ENCODE data around the gene PDLIM4. TPM values are rescaled to one million over a fixed set of nuclear protein-coding genes. Genes with fewer than 3 reads are reported as not detected.

Gene PDLIM4
- total RNA-seq, 2 experiments from 2014 or later = not detected

DNA sequence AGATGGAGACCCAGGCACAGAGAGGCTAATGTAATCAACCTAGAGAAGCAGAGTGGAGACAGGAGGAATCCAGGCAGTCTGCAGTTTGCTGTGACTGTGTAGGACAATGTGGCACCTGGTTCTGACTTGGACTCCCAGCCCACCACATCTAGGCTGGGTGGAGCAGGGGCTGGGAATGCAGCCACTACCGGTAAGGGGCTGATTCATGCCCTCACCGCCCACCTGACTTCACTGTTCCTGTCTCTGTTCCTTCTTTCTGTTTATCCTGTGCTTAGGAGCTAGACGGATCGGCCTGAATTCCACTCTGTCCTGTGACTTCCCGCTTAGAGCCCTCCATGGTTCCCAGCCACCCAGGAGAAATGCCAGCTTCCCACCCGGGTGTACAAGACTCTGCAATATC is 2.6 kb downstream of the PDLIM4 start:
- ChIA-PET CTCF (interaction anchor here (0.7 to 7.7 kb wide), 4 partner anchors 13 to 70 kb away, joined by 3 to 44 read pairs (median 10); no protein-coding TSS in a partner anchor), POLR2A (interaction anchor here (0.5 to 0.6 kb wide), 2 partner anchors 21 to 1049 kb away, joined by 3 read pairs; no protein-coding TSS in a partner anchor)
- ATAC-seq (peak; percentile 18), DNase-seq (peak; percentile 42)
- peaks cover 13% of the 10 kb centered on the region for H3K27me3 Mint-ChIP-seq
- peaks cover 40% of the 10 kb centered on the region for H3K4me1 Mint-ChIP-seq (ENCODE audit: low read depth)
- intact Hi-C loops (cut with micrococcal nuclease) = no loop called here
- H3K36me3 Mint-ChIP-seq (ENCODE audit: low read depth) = no peaks in the 10 kb centered on the region
- no peak for TF ChIP-seq CTCF (IDR thresholded peaks at IDR 0.05)
- peak overlapping the region; percentile 49 for H3K27ac Mint-ChIP-seq
- no peaks in the 10 kb centered on the region for H3K9me3 Mint-ChIP-seq
- no peak overlapping the region for H3K4me3 Mint-ChIP-seq

- Mint-ChIP-seq H3K27ac (peak overlapping the region; percentile 49), H3K9me3 (no peaks in the 10 kb centered on the region), H3K4me3 (peak overlapping the region; percentile 4), H3K36me3 (ENCODE audit: low read depth) (no peaks in the 10 kb centered on the region), H3K4me1 (ENCODE audit: low read depth) (peaks cover 40% of the 10 kb centered on the region), H3K27me3 (peaks cover 11% of the 10 kb centered on the region)
- intact Hi-C loops (cut with micrococcal nuclease) = no loop called here
- DNase-seq (peak; percentile 88), ATAC-seq (peak; percentile 85)
- CTCF ChIA-PET = interaction anchor here (1.0 to 7.7 kb wide), 6 partner anchors 12 to 198 kb away, joined by 3 to 44 read pairs (median 4); no protein-coding TSS in a partner anchor
- no peak for TF ChIP-seq CTCF (IDR thresholded peaks at IDR 0.05)
- POLR2A ChIA-PET = interaction anchor here (0.5 to 1.6 kb wide), 6 partner anchors 12 to 283 kb away, joined by 3 to 4 read pairs (median 3); partner anchors contain the start of gene SLC22A4
Observed at GRCh38 chr5:132260714-132261551, 3.4 kb downstream of the PDLIM4 start.

GRCh38 chr5:132261881-132262845 is 4.7 kb downstream of the PDLIM4 start:
- intact Hi-C loops (cut with micrococcal nuclease) = no loop called here
- peaks cover 40% of the 10 kb centered on the region for H3K4me1 Mint-ChIP-seq (ENCODE audit: low read depth)
- ChIA-PET POLR2A (interaction anchor here (0.5 to 1.6 kb wide), 5 partner anchors 10 to 284 kb away, joined by 3 to 4 read pairs (median 3); partner anchors contain the start of gene SLC22A4), CTCF (interaction anchor here (1.3 to 7.7 kb wide), 7 partner anchors 10 to 199 kb away, joined by 3 to 44 read pairs (median 8); no protein-coding TSS in a partner anchor)
- no peaks in the 10 kb centered on the region for H3K36me3 Mint-ChIP-seq (ENCODE audit: low read depth)
- peaks cover 1% of the 10 kb centered on the region for H3K27me3 Mint-ChIP-seq
- TF ChIP-seq CTCF (IDR thresholded peaks at IDR 0.05) = no peak
- ATAC-seq (no peak), DNase-seq (no peak)
- H3K4me3 Mint-ChIP-seq = no peak overlapping the region
- no peaks in the 10 kb centered on the region for H3K9me3 Mint-ChIP-seq
- peak overlapping the region; percentile 25 for H3K27ac Mint-ChIP-seq

DNA sequence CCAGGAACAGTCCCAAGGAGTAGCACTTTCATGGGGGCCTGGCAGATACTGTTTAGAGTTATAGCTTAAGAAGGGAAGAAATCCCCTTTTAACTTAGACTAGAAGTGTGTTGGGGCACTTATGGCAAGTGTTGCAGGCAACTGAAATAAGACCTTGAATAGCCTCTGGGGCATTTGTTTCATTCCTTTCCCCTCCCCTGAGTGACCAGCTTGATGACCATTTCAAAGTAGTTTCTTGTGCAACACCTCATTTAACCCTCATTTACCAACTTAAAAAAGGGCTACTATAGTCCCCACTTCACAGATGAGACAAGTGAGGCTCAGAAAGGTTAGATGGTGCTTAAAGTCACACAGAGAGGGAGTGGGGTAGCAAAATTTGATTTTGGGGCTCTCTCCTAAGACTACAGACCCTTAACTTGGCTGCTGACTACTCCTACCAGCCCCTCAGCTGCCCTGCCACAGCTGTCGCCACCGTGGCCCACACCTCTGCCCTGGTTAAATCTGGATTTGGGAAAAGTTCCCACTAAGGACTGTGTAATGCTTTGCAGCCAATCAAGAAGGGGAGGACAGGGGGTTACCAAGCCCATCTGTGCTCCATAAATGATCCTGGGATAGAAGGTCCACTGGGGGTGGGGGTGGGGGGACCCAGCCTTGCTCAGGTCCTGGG is 5.5 kb downstream of the PDLIM4 start:
- H3K27me3 Mint-ChIP-seq = no peaks in the 10 kb centered on the region
- H3K27ac Mint-ChIP-seq = no peak overlapping the region
- ChIA-PET CTCF (interaction anchor here (0.6 to 7.7 kb wide), 5 partner anchors 9 to 198 kb away, joined by 3 to 44 read pairs (median 8); no protein-coding TSS in a partner anchor), POLR2A (interaction anchor here (0.6 kb wide), 1 partner anchor 178 kb away, joined by 3 read pairs; no protein-coding TSS in a partner anchor)
- no peak for TF ChIP-seq CTCF (IDR thresholded peaks at IDR 0.05)
- ATAC-seq = no peak
- intact Hi-C loops (cut with micrococcal nuclease) = no loop called here
- H3K4me3 Mint-ChIP-seq = no peak overlapping the region
- peaks cover 42% of the 10 kb centered on the region for H3K4me1 Mint-ChIP-seq (ENCODE audit: low read depth)
- H3K36me3 Mint-ChIP-seq (ENCODE audit: low read depth) = no peaks in the 10 kb centered on the region
- no peaks in the 10 kb centered on the region for H3K9me3 Mint-ChIP-seq
- DNase-seq = no peak

Data from activated CD8-positive, alpha-beta T cell treated with anti-CD3 and anti-CD28 coated beads for 36 hours (primary cell).